Prostate gland (tissue), 2 donors: ENCODE data around the gene CDH10.

Source experiments
- POLR2A ChIP-seq: fragments of 450-650 bp; IDR thresholded peaks from one replicate; pipeline ENCODE4 v1.6.1; 2016; ENCODE audit warnings: antibody characterized with exemption, mild to moderate bottlenecking
- TF ChIP-seq, protein P1 (sequence below), 4 experiments: fragments of 200-600 bp in 2 of 4; fragments of 450-650 bp in 2 of 4; sonication (generic) in 2 of 4; IDR thresholded peaks; 1 replicate in 3 of 4; 2 replicates in 1 of 4; pipeline ENCODE4 v1.5.1; 2016 to 2019; ENCODE audit warnings: antibody characterized with exemption in 4 of 4, mild to moderate bottlenecking in 2 of 4, moderate library complexity in 2 of 4

- TF ChIP-seq, protein P1, sequence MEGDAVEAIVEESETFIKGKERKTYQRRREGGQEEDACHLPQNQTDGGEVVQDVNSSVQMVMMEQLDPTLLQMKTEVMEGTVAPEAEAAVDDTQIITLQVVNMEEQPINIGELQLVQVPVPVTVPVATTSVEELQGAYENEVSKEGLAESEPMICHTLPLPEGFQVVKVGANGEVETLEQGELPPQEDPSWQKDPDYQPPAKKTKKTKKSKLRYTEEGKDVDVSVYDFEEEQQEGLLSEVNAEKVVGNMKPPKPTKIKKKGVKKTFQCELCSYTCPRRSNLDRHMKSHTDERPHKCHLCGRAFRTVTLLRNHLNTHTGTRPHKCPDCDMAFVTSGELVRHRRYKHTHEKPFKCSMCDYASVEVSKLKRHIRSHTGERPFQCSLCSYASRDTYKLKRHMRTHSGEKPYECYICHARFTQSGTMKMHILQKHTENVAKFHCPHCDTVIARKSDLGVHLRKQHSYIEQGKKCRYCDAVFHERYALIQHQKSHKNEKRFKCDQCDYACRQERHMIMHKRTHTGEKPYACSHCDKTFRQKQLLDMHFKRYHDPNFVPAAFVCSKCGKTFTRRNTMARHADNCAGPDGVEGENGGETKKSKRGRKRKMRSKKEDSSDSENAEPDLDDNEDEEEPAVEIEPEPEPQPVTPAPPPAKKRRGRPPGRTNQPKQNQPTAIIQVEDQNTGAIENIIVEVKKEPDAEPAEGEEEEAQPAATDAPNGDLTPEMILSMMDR (IDR thresholded peaks at IDR 0.05) = no peak
- TF ChIP-seq POLR2A = no peak
Observed at GRCh38 chr5:24477958-24478357, 166.8 kb downstream of the CDH10 start.
